T-cell (primary cell): Measurements from ENCODE around the gene CUL7. TPM values are rescaled to one million over a fixed set of nuclear protein-coding genes. Genes with fewer than 3 reads are reported as not detected.

Experiments used
- ATAC-seq, 4 experiments: fragments of 200-7000 bp in 3 of 4; fragments of 150-1000 bp in 1 of 4; cut with Tn5 transposase; replicated peaks in 1 of 4; 1 replicate in 3 of 4; 2 replicates in 1 of 4; pipeline ENCODE4 v1.10.0; 2021; ENCODE audit warnings: moderate library complexity in 3 of 4, mild to moderate bottlenecking in 2 of 4, moderate number of reproducible peaks in 1 of 4
- CTCF ChIA-PET, 2 donors: fragments of 300-600 bp; sonication (Branson Sonifier 250); formaldehyde crosslinking; loops; one replicate each; lab custom pipeline; 2022; ENCODE audit warnings: antibody characterized with exemption in 2 of 2; lab: Charles Lee
- POLR2A ChIA-PET, 2 donors: fragments of 300-600 bp; sonication (Branson Sonifier 250); formaldehyde crosslinking; loops; one replicate each; lab custom pipeline; 2022; ENCODE audit warnings: antibody characterized with exemption in 2 of 2; lab: Charles Lee
- DNase-seq, 35 experiments: peaks; one replicate each; pipeline versions ENCODE4 v3.0.0 to v3.0.0-alpha.2; 2013 to 2023
- H3K27ac ChIP-seq: one replicate; pipeline ENCODE4 v1.5.1; 2013; ENCODE audit warnings: low read length
- H3K27me3 ChIP-seq, 2 experiments: replicated peaks in 1 of 2; 1 replicate in 1 of 2; 2 replicates in 1 of 2; pipeline versions ENCODE4 v1.6.1 to v1.7.0; 2013; ENCODE audit warnings: low read length in 1 of 2, mixed read lengths in 1 of 2; ENCODE audit not compliant: control insufficient read depth in 2 of 2, insufficient read depth in 2 of 2; ENCODE audit errors: extremely low read depth in 1 of 2
- H3K36me3 ChIP-seq, 2 donors: 1 replicate in 1 of 2; 2 replicates in 1 of 2; pipeline versions ENCODE4 v1.6.1 to v1.7.0; 2013; ENCODE audit warnings: low read length in 1 of 2; ENCODE audit not compliant: control insufficient read depth in 2 of 2, insufficient read depth in 1 of 2; ENCODE audit errors: extremely low read depth in 1 of 2
- H3K4me1 ChIP-seq, 2 experiments: 1 replicate in 1 of 2; 2 replicates in 1 of 2; pipeline versions ENCODE4 v1.6.1 to v1.7.0; 2013; ENCODE audit warnings: low read length in 2 of 2, mixed read lengths in 1 of 2; ENCODE audit not compliant: insufficient read depth in 2 of 2, control insufficient read depth in 1 of 2; ENCODE audit errors: extremely low read depth in 1 of 2
- H3K4me3 ChIP-seq, 2 donors: 1 replicate in 1 of 2; 2 replicates in 1 of 2; pipeline versions ENCODE4 v1.5.1 to v1.7.0; 2013; ENCODE audit warnings: mild to moderate bottlenecking in 2 of 2, low read length in 1 of 2, moderate library complexity in 1 of 2; ENCODE audit not compliant: control insufficient read depth in 1 of 2; ENCODE audit errors: extremely low read depth in 1 of 2
- H3K9me3 ChIP-seq: 2 replicates; pipeline ENCODE4 v1.7.0; 2013
- H3K27ac Mint-ChIP-seq, 2 donors: one replicate each; pipeline ENCODE4 v1.8.0; 2020 to 2021; ENCODE audit warnings: mild to moderate bottlenecking in 2 of 2, mixed read lengths in 2 of 2
- H3K27me3 Mint-ChIP-seq, 2 donors: one replicate each; pipeline ENCODE4 v1.8.0; 2021 to 2022; ENCODE audit warnings: mixed read lengths in 2 of 2
- H3K36me3 Mint-ChIP-seq: one replicate; pipeline ENCODE4 v1.8.0; 2021; ENCODE audit warnings: mixed read lengths
- H3K4me1 Mint-ChIP-seq, 3 donors: one replicate each; pipeline ENCODE4 v1.8.0; 2020 to 2022; ENCODE audit warnings: mixed read lengths in 3 of 3, mild to moderate bottlenecking in 1 of 3
- H3K4me3 Mint-ChIP-seq, 3 donors: one replicate each; pipeline ENCODE4 v1.8.0; 2020 to 2022; ENCODE audit warnings: mild to moderate bottlenecking in 3 of 3, mixed read lengths in 3 of 3, moderate library complexity in 3 of 3
- H3K9me3 Mint-ChIP-seq, 3 donors: one replicate each; pipeline ENCODE4 v1.8.0; 2020 to 2022; ENCODE audit warnings: mixed read lengths in 3 of 3
- WGBS: methylation state at CpG from one replicate; pipeline ENCODE4 v1.1.5; 2013; ENCODE audit warnings: missing lambda C conversion rate; ENCODE audit not compliant: insufficient coverage; 5-methylcytosine and 5-hydroxymethylcytosine counted together
- total RNA-seq, 35 experiments: library from RNA in 6 of 35; stranded (reverse) in 6 of 35; fragments of 120-200 nt in 1 of 35; gene quantifications; one replicate each; pipeline versions ENCODE4 v1.2.1 to v1.2.4 and lab custom pipeline; 2013 to 2026

CUL7 gene
- total RNA-seq, 5 donors from 2014 or later (not counting 1 experiment from before 2014, with no cell fraction given) = 6.9 to 15.9 (median 11.6) TPM

- no peak overlapping the region for H3K27ac Mint-ChIP-seq
- no peak for ATAC-seq
- Histone ChIP-seq H3K27ac (no peak overlapping the region), H3K4me1 (peaks cover 2 to 23% of the 10 kb centered on the region in 2 experiments), H3K36me3 (peaks cover 0 to 3% of the 10 kb centered on the region in 2 donors), H3K9me3 (no peaks in the 10 kb centered on the region), H3K4me3 (no peak overlapping the region), H3K27me3 (peaks cover 0 to 41% of the 10 kb centered on the region in 2 experiments)
- no peak for DNase-seq
- POLR2A ChIA-PET = no interaction called here
- no CpG with 5 or more reads among the region's 2 CpGs for WGBS
- H3K9me3 Mint-ChIP-seq = no peaks in the 10 kb centered on the region
- CTCF ChIA-PET = no interaction called here
- H3K4me3 Mint-ChIP-seq = no peak overlapping the region
- H3K36me3 Mint-ChIP-seq = peaks cover 7% of the 10 kb centered on the region
- peaks cover 10 to 35% of the 10 kb centered on the region in 2 donors for H3K27me3 Mint-ChIP-seq
- peaks cover 0 to 15% (median 6%) of the 10 kb centered on the region in 3 donors for H3K4me1 Mint-ChIP-seq
Measured at GRCh38 chr6:43078691-43079090, 25.0 kb upstream of the CUL7 start.

GRCh38 chr6:43077981-43078511 lies 24.4 kb upstream of the CUL7 start:
- Histone ChIP-seq H3K4me1 (peaks cover 0 to 23% of the 10 kb centered on the region in 2 experiments), H3K36me3 (peaks cover 0 to 3% of the 10 kb centered on the region in 2 donors), H3K9me3 (no peaks in the 10 kb centered on the region), H3K27me3 (peaks cover 0 to 39% of the 10 kb centered on the region in 2 experiments), H3K27ac (no peak overlapping the region), H3K4me3 (no peak overlapping the region)
- DNase-seq = no peak
- H3K36me3 Mint-ChIP-seq = peaks cover 13% of the 10 kb centered on the region
- no peak for ATAC-seq
- 96% methylated on average over 5 of the region's 6 CpGs for WGBS
- no peaks in the 10 kb centered on the region for H3K9me3 Mint-ChIP-seq
- peak overlapping the region; percentile 4 to 65 (median 59) for H3K4me3 Mint-ChIP-seq
- H3K27me3 Mint-ChIP-seq = peaks cover 10 to 32% of the 10 kb centered on the region in 2 donors
- no peak overlapping the region for H3K27ac Mint-ChIP-seq
- CTCF ChIA-PET = no interaction called here
- POLR2A ChIA-PET = no interaction called here
- H3K4me1 Mint-ChIP-seq = peaks cover 0 to 15% (median 6%) of the 10 kb centered on the region in 3 donors

DNA sequence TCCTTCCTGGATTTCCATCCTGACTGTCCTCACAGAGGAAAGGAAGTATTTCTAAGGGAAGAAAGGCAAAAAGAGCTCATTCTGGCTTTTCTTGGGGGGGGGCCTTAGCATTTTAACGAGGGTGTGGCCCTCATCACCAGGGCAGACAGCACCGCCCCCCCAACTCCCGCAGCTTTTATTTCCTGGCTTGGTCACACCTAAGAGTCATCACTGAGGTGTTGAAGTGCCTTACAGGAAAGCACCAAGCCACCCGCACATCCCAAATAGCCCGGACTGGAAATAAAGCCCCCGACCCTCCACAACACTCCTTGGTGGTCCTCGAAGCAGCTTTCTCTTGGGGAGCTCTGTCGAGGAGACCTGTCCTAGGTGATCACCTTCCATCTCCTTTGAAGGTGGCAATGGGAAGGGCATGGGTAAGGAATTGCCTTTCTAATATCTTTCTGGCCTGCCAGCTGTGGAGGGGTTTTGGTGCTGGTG lies 23.7 kb upstream of the CUL7 start:
- CTCF ChIA-PET = no interaction called here
- H3K27ac Mint-ChIP-seq = no peak overlapping the region
- peak overlapping the region; percentile 34 to 89 for H3K4me3 ChIP-seq

DNA sequence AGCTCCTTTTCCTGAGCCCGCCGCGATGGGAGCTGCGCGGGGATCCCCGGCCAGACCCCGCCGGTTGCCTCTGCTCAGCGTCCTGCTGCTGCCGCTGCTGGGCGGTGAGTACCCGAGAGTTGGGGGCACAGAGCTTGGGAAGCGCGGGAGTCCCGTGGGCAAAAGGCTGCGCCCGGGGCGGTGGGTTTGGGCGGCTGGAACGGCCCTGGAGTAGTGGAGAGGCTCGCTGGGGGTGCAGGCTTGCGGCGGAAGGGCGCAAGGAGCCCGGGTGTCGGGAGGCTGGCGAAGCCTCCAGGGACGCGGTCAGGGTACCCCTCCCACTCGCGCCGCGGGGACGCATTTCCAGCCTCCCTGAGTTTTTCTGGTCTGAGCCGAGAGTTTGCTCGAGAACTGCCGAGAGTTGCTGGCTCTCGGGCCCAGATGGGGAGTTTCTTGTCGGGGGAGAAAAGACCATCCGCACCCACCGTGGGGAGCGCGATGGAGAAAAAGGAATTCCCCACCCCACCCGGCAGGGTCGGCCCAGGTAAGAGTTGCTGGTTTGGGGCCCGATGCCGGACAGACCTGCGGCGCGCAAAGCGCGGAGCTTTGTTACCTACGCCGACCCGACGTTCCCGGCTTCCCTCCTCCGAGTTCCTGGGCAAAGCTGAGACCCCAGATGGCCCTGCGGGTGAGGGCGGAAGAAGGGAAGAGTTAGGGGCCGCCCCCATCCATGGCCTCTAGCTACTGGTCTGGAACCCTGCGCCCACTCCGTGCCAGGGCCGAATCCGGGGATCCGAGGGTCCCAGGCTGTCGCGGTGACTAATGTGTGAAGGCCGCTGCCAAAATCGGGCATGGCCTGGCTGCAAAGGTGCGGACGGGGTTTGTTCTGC lies 23.0 kb upstream of the CUL7 start:
- 1% methylated on average over 58 of the region's 72 CpGs for WGBS
- Histone ChIP-seq H3K9me3 (no peaks in the 10 kb centered on the region), H3K36me3 (peaks cover 2 to 8% of the 10 kb centered on the region in 2 donors), H3K27me3 (peaks cover 0 to 38% of the 10 kb centered on the region in 2 experiments), H3K4me1 (peaks cover 0 to 23% of the 10 kb centered on the region in 2 experiments), H3K4me3 (peak overlapping the region; percentile 34 to 89), H3K27ac (no peak overlapping the region)
- ATAC-seq (peak in 3 of 4 experiments; percentile 14 to 25 (median 22)), DNase-seq (peak in 1 of 35 experiments; percentile 23)
- no peak overlapping the region for H3K27ac Mint-ChIP-seq
- no peaks in the 10 kb centered on the region for H3K9me3 Mint-ChIP-seq
- CTCF ChIA-PET = no interaction called here
- POLR2A ChIA-PET = interaction anchor here in 1 of 2 donors (0.6 to 0.8 kb wide), 2 partner anchors 17 to 22 kb away, joined by 5 to 10 read pairs; no protein-coding TSS in a partner anchor
- H3K27me3 Mint-ChIP-seq = peaks cover 10 to 31% of the 10 kb centered on the region in 2 donors
- peaks cover 0 to 15% (median 6%) of the 10 kb centered on the region in 3 donors for H3K4me1 Mint-ChIP-seq
- peak overlapping the region; percentile 49 to 65 (median 59) for H3K4me3 Mint-ChIP-seq
- H3K36me3 Mint-ChIP-seq = peaks cover 26% of the 10 kb centered on the region

More for the DNA sequence above, 23.7 kb upstream of the CUL7 start:
- Histone ChIP-seq H3K36me3 (peaks cover 0 to 6% of the 10 kb centered on the region in 2 donors), H3K27me3 (peaks cover 0 to 38% of the 10 kb centered on the region in 2 experiments), H3K9me3 (no peaks in the 10 kb centered on the region), H3K4me1 (peaks cover 0 to 23% of the 10 kb centered on the region in 2 experiments), H3K27ac (no peak overlapping the region)
- Mint-ChIP-seq H3K27me3 (peaks cover 10 to 32% of the 10 kb centered on the region in 2 donors), H3K4me1 (peaks cover 0 to 15% (median 6%) of the 10 kb centered on the region in 3 donors), H3K36me3 (peaks cover 19% of the 10 kb centered on the region), H3K9me3 (no peaks in the 10 kb centered on the region), H3K4me3 (peak overlapping the region; percentile 17 to 65 (median 59))
- ATAC-seq = no peak
- no peak for DNase-seq
- 24% methylated on average over 4 of the region's 8 CpGs for WGBS
- POLR2A ChIA-PET = interaction anchor here in 1 of 2 donors (0.8 kb wide), 1 partner anchor 23 kb away, joined by 5 read pairs; no protein-coding TSS in a partner anchor

DNA sequence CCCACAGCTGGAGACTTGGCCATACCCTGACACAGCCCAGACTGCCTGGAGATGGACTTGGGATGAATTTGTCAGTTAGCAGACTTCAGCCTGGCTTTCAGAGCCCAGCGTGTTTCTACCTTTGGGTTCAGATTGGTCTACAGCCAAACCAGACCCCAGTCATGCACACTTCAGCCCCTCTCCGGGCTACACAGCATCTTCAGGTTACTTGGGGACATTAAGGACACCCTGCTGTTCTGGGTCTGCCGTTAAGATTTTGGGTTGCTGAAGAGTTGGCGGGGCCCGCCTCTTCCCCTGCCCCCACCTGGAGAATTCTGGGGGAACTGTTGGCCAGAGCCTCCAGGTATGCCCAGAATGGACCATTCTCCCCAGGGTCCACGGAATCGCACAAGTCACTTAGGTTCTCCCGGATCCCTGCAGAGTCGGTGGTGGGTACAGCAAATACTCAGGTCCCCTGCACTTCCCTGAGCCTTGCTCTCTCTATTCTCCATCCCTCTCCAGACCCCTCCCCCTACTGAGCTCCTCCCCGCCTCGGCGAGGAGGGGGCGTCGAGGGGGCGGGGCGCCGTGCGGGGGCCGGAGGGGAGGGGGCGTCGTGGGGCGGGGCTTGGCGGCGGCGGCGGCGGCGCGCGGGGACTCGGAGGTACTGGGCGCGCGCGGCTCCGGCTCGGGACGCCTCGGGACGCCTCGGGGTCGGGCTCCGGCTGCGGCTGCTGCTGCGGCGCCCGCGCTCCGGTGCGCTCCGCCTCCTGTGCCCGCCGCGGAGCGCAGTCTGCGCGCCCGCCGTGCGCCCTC lies 22.2 kb upstream of the CUL7 start, which contains the start of gene PTK7:
Gene PTK7, plus strand, starts transcription at position 645 of the 794 bp plus-strand sequence. CDS start 175 bp downstream, outside the sequence.
- Histone ChIP-seq H3K4me3 (peak within 1 kb of the TSS; percentile 34 to 89), H3K27ac (no peak within 1 kb of the TSS), H3K36me3 (peaks cover 8% of the 10 kb centered on the region in 2 donors), H3K9me3 (no peaks in the 10 kb centered on the region), H3K4me1 (peaks cover 0 to 23% of the 10 kb centered on the region in 2 experiments), H3K27me3 (peaks cover 0 to 38% of the 10 kb centered on the region in 2 experiments)
- H3K4me1 Mint-ChIP-seq = peaks cover 0 to 15% (median 6%) of the 10 kb centered on the region in 3 donors
- POLR2A ChIA-PET = interaction anchor here in 1 of 2 donors (0.6 kb wide), 2 partner anchors 44 to 1089 kb away, joined by 4 to 7 read pairs; no protein-coding TSS in a partner anchor
- peak within 1 kb of the TSS; percentile 55 to 65 (median 59) for H3K4me3 Mint-ChIP-seq
- WGBS = 5% methylated on average over 47 of the region's 60 CpGs
- H3K27ac Mint-ChIP-seq = no peak within 1 kb of the TSS
- peak in 6 of 35 experiments; percentile 13 to 46 (median 16) for DNase-seq
- ATAC-seq = peak; percentile 62 to 83 (median 68)
- H3K27me3 Mint-ChIP-seq = peaks cover 10 to 30% of the 10 kb centered on the region in 2 donors
- no peaks in the 10 kb centered on the region for H3K9me3 Mint-ChIP-seq
- H3K36me3 Mint-ChIP-seq = peaks cover 34% of the 10 kb centered on the region
- CTCF ChIA-PET = no interaction called here
